ENCODE data around the gene PCDH9. TPM values are rescaled to one million over a fixed set of nuclear protein-coding genes. Genes with fewer than 3 reads are reported as not detected.

Gene PCDH9
- total RNA-seq, 2 donors from 2014 or later, result 0.95 to 1.8 TPM

DNA sequence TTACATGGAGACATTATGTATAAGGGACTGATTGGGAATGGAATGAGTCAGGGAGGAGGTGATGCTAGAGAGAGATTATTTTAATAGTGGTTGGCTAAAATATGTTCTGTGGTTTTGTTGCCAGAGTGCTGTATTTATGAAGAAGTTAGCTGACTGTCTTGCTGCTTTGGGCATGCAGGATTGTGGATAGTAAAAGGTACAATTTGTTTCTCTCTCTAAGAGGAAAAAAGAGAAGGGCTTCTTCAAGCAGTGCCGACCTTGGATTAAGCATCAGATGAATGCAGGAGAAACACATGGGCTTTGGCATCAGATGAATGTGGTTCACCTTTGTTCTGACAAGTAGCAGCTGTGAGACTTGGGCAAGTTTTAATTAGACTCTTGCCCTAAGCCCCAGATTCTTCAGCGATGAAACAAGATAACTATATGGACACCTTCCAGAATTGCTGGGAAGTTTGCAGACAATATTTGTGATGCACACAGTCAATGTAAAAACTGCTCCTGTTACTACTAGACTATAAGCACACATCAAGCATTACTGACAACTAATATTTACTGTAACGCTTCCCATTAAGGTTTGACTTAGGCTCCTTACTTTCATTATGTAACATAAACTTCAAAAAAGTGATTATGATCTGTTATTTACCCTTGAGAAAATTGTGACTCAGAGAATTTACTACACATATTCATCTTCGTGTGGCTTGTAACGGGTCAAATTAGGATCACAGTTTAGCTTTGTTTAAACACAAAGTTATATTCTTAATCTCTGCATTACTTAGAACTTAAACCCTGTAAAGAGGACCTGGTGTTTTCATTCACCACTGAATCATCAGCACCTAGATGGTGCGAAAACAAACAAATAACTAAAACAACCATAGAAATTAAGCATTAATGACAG, 824.0 kb downstream of the PCDH9 start:
- H3K36me3 Mint-ChIP-seq (ENCODE audit: low read depth), result no peaks in the 10 kb centered on the region
- no peak overlapping the region for H3K4me3 Mint-ChIP-seq
- H3K4me1 Mint-ChIP-seq, result no peaks in the 10 kb centered on the region
- Histone ChIP-seq H3K9ac (ENCODE audit: extremely low read depth, low read length, poor library complexity, severe bottlenecking) (no peak overlapping the region), H3K36me3 (ENCODE audit: control insufficient read depth, insufficient read depth, low read length) (no peaks in the 10 kb centered on the region), H3K4me3 (ENCODE audit: low read length) (no peak overlapping the region), H3K4me1 (ENCODE audit: control insufficient read depth, insufficient read depth, low read length) (no peaks in the 10 kb centered on the region), H3K9me3 (ENCODE audit: control insufficient read depth, low read length) (no peaks in the 10 kb centered on the region), H3K27me3 (ENCODE audit: control insufficient read depth, insufficient read depth, low read length, poor library complexity, severe bottlenecking) (no peaks in the 10 kb centered on the region), H3K27ac (ENCODE audit: low read depth, low read length) (no peak overlapping the region)
- WGBS, 2 experiments (ENCODE audit: insufficient coverage in 1 of 2, insufficient read length in 1 of 2), result 90 to 91% methylated on average over 4 to 6 of the region's 6 CpGs
- TF ChIP-seq CTCF (conservative IDR thresholded peaks at IDR 0.05), result no peak
- H3K27ac Mint-ChIP-seq, result no peak overlapping the region
- DNase-seq, result no peak
- H3K27me3 Mint-ChIP-seq (ENCODE audit: insufficient read depth), result no peaks in the 10 kb centered on the region
- H3K9me3 Mint-ChIP-seq, result no peaks in the 10 kb centered on the region

DNA sequence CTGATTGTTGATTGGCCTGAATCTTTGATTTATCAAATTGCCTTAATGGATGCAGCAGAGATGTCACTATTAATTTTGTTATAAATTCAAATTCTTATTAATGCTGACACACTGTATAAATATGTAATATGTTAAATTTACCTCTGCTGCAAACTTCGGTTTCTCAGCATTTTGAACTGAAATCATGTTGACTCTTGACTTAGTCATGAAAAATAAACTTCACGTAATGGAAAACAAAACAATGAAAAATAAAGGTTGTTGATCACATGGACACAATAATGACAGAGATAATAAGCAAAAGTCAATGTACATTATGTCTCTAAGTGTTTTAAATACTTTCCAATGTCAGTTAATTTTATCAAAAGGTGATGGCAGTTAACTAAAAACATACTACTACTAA, 827.6 kb downstream of the PCDH9 start:
- H3K27ac ChIP-seq (ENCODE audit: low read depth, low read length), result no peak overlapping the region
- no peak overlapping the region for H3K4me3 ChIP-seq (ENCODE audit: low read length)
- no peaks in the 10 kb centered on the region for H3K4me1 ChIP-seq (ENCODE audit: control insufficient read depth, insufficient read depth, low read length)
- no peak overlapping the region for H3K27ac Mint-ChIP-seq
- H3K36me3 Mint-ChIP-seq (ENCODE audit: low read depth), result no peaks in the 10 kb centered on the region
- H3K9me3 ChIP-seq (ENCODE audit: control insufficient read depth, low read length), result no peaks in the 10 kb centered on the region
- no peak for TF ChIP-seq CTCF (conservative IDR thresholded peaks at IDR 0.05)
- H3K36me3 ChIP-seq (ENCODE audit: control insufficient read depth, insufficient read depth, low read length), result no peaks in the 10 kb centered on the region
- H3K4me3 Mint-ChIP-seq, result no peak overlapping the region
- WGBS, 2 experiments (ENCODE audit: insufficient coverage in 1 of 2, insufficient read length in 1 of 2), result 100% methylated on average over 2 of the region's 2 CpGs; no CpG with 5 or more reads in 1 of the 2 experiments
- no peaks in the 10 kb centered on the region for H3K9me3 Mint-ChIP-seq
- no peaks in the 10 kb centered on the region for H3K27me3 Mint-ChIP-seq (ENCODE audit: insufficient read depth)
- no peaks in the 10 kb centered on the region for H3K27me3 ChIP-seq (ENCODE audit: control insufficient read depth, insufficient read depth, low read length, poor library complexity, severe bottlenecking)
- peaks cover 4% of the 10 kb centered on the region for H3K4me1 Mint-ChIP-seq
- H3K9ac ChIP-seq (ENCODE audit: extremely low read depth, low read length, poor library complexity, severe bottlenecking), result no peak overlapping the region
- no peak for DNase-seq

- H3K9me3 Mint-ChIP-seq, result no peaks in the 10 kb centered on the region
- Histone ChIP-seq H3K27ac (ENCODE audit: low read depth, low read length) (no peak overlapping the region), H3K4me1 (ENCODE audit: control insufficient read depth, insufficient read depth, low read length) (no peaks in the 10 kb centered on the region), H3K27me3 (ENCODE audit: control insufficient read depth, insufficient read depth, low read length, poor library complexity, severe bottlenecking) (no peaks in the 10 kb centered on the region), H3K9me3 (ENCODE audit: control insufficient read depth, low read length) (no peaks in the 10 kb centered on the region), H3K36me3 (ENCODE audit: control insufficient read depth, insufficient read depth, low read length) (no peaks in the 10 kb centered on the region), H3K9ac (ENCODE audit: extremely low read depth, low read length, poor library complexity, severe bottlenecking) (no peak overlapping the region), H3K4me3 (ENCODE audit: low read length) (no peak overlapping the region)
- DNase-seq, result no peak
- H3K4me3 Mint-ChIP-seq, result no peak overlapping the region
- H3K4me1 Mint-ChIP-seq, result peaks cover 4% of the 10 kb centered on the region
- H3K27ac Mint-ChIP-seq, result no peak overlapping the region
- WGBS, 2 experiments (ENCODE audit: insufficient coverage in 1 of 2, insufficient read length in 1 of 2), result 80% methylated on average over 1 of the region's 1 CpG; no CpG with 5 or more reads in 1 of the 2 experiments
- no peaks in the 10 kb centered on the region for H3K27me3 Mint-ChIP-seq (ENCODE audit: insufficient read depth)
- no peak for TF ChIP-seq CTCF (conservative IDR thresholded peaks at IDR 0.05)
- H3K36me3 Mint-ChIP-seq (ENCODE audit: low read depth), result no peaks in the 10 kb centered on the region
These were observed 828.1 kb downstream of the PCDH9 start for GRCh38 chr13:66402066-66402465.
